Globus pallidus (tissue), 1 donor: ENCODE data around the gene PLPPR1.
"Not testable (repeated sequence)": the region's sequence is repeated elsewhere in the genome, so short reads cannot be mapped to it uniquely, and the experiment has no call there.

Source experiments
- DNase-seq: peaks from one replicate; pipeline ENCODE4 v3.0.0-alpha.2; 2015; ENCODE audit warnings: low spot score

The PLPPR1 gene

GRCh38 chr9:101307051-101307450, 278.5 kb downstream of the PLPPR1 start:
- DNase-seq: no peak

- DNase-seq: no peak
Observed at GRCh38 chr9:101307524-101308213, 279.1 kb downstream of the PLPPR1 start.

GRCh38 chr9:101309139-101309538, 280.6 kb downstream of the PLPPR1 start:
- DNase-seq: peak; percentile 52

GRCh38 chr9:101311191-101311590, 282.7 kb downstream of the PLPPR1 start:
- no peak for DNase-seq

GRCh38 chr9:101311758-101312420, 283.4 kb downstream of the PLPPR1 start:
- DNase-seq: peak; percentile 82

GRCh38 chr9:101312661-101313060, 284.1 kb downstream of the PLPPR1 start:
- DNase-seq: no peak

GRCh38 chr9:101315112-101315450, 286.6 kb downstream of the PLPPR1 start:
- no peak for DNase-seq

GRCh38 chr9:101317735-101318134, 289.2 kb downstream of the PLPPR1 start:
- DNase-seq: no peak

- DNase-seq: no peak
Observed at GRCh38 chr9:101323129-101323528, 294.6 kb downstream of the PLPPR1 start.

- DNase-seq: no peak
Observed at GRCh38 chr9:101324245-101324804, 295.8 kb downstream of the PLPPR1 start.

GRCh38 chr9:101325053-101325452, 296.5 kb downstream of the PLPPR1 start:
- DNase-seq: no peak

GRCh38 chr9:101326035-101326434, 297.5 kb downstream of the PLPPR1 start:
- DNase-seq: no peak

GRCh38 chr9:101326501-101326900, 298.0 kb downstream of the PLPPR1 start:
- DNase-seq: no peak

GRCh38 chr9:101327422-101327909, 298.9 kb downstream of the PLPPR1 start:
- DNase-seq: not testable (repeated sequence)

GRCh38 chr9:101332362-101332761, 303.8 kb downstream of the PLPPR1 start:
- DNase-seq: no peak

- no peak for DNase-seq
Observed at GRCh38 chr9:101333490-101333889, 305.0 kb downstream of the PLPPR1 start.

GRCh38 chr9:101333926-101334702, 305.6 kb downstream of the PLPPR1 start:
- DNase-seq: no peak

- DNase-seq: no peak
Observed at GRCh38 chr9:101336091-101336490, 307.6 kb downstream of the PLPPR1 start.

GRCh38 chr9:101337237-101337636, 308.7 kb downstream of the PLPPR1 start:
- DNase-seq: no peak

- no peak for DNase-seq
Observed at GRCh38 chr9:101341958-101342357, 313.4 kb downstream of the PLPPR1 start.

GRCh38 chr9:101342595-101342994, 314.1 kb downstream of the PLPPR1 start:
- DNase-seq: no peak

GRCh38 chr9:101350285-101350684, 321.8 kb downstream of the PLPPR1 start:
- no peak for DNase-seq
